Epithelial cell of esophagus (primary cell): ENCODE results near the gene MYLK4.

Experiments
- DNase-seq: peaks from one replicate; pipeline ENCODE4 v3.0.0; 2010; ENCODE audit warnings: low read depth
- H3K4me3 ChIP-seq: 2 replicates; pipeline ENCODE4 v1.5.1; 2011; ENCODE audit warnings: mild to moderate bottlenecking, low read length, control low read depth
- TF ChIP-seq, protein P1 (sequence below): IDR thresholded peaks from 2 replicates; pipeline ENCODE4 v1.5.1; 2011; ENCODE audit warnings: low read depth, mild to moderate bottlenecking, low read length, control low read depth, inconsistent platforms; ENCODE audit not compliant: insufficient read depth; ENCODE audit errors: missing control alignments

Gene MYLK4

DNA sequence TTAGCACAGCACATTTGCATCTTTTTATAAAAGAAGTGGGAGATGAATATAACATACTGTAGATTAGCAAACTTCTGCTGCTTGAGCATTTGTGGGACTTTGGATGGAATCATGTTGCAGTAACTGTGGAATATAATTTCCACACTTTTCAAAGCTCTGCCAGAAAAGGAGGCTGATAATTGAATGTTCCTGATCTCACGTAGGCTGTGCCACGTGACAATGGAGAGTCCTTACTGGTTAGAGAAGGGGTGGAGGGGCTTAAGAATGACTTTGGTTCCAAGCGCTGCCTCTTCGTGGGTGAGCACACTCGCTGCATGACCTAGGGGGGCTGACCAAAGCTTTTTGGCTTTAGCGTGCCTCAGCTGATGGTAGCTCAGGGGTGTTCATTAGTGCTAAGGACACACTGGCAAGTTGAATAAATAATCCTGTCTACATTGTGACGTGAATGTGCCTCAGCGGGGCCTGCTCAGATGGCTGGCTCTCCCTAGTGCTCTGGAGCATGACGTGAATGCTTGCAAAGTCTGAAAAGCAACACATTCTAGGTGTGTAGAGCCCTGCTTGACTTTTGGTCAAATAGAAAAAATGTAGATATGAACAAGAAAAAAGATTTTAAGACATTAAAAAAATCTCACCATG lies 29.5 kb upstream of the MYLK4 start:
- no peak overlapping the region for H3K4me3 ChIP-seq
- no peak for DNase-seq
- TF ChIP-seq, protein P1, sequence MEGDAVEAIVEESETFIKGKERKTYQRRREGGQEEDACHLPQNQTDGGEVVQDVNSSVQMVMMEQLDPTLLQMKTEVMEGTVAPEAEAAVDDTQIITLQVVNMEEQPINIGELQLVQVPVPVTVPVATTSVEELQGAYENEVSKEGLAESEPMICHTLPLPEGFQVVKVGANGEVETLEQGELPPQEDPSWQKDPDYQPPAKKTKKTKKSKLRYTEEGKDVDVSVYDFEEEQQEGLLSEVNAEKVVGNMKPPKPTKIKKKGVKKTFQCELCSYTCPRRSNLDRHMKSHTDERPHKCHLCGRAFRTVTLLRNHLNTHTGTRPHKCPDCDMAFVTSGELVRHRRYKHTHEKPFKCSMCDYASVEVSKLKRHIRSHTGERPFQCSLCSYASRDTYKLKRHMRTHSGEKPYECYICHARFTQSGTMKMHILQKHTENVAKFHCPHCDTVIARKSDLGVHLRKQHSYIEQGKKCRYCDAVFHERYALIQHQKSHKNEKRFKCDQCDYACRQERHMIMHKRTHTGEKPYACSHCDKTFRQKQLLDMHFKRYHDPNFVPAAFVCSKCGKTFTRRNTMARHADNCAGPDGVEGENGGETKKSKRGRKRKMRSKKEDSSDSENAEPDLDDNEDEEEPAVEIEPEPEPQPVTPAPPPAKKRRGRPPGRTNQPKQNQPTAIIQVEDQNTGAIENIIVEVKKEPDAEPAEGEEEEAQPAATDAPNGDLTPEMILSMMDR = no peak

DNA sequence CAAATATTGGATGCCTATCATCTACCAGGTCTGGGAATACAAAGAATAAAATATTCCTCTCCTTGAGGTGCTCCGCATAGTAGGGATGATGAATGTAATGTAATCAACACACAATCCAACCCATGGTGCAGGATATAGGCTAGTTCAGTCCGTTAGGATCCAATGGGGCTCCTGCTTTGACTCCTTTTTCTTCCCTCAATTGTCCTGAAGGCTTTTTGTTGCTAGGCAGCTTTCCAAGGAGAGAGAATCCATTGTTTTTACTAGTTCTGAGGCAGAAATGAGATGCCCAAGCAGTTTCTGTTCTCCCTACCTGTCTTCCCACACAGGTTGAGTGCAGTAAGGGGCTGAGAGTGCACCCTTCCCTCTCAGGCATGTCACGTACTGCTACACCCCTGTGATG lies 26.5 kb upstream of the MYLK4 start:
- no peak overlapping the region for H3K4me3 ChIP-seq
- TF ChIP-seq, protein P1 = no peak
- DNase-seq = no peak

DNA sequence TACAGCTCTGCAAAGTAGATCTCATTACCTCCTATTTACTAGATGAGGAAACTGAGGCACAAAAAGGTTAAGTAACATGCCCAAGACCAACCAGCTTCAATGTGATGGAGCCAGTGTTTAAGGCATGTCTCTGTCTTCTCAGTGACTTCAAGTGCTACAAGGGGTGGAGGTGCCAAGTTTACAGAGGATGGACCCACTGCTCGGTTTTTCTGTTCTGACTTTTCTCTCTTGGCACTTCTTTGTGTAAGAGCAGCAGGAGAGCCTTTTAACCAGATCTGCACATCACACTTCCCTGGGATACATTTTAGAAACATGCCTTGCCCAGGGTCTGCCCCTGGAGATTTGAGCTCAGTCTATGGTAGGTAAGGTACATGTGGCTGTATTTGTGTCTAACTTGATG lies 24.3 kb upstream of the MYLK4 start:
- DNase-seq = no peak
- TF ChIP-seq, protein P1 = no peak
- no peak overlapping the region for H3K4me3 ChIP-seq

DNA sequence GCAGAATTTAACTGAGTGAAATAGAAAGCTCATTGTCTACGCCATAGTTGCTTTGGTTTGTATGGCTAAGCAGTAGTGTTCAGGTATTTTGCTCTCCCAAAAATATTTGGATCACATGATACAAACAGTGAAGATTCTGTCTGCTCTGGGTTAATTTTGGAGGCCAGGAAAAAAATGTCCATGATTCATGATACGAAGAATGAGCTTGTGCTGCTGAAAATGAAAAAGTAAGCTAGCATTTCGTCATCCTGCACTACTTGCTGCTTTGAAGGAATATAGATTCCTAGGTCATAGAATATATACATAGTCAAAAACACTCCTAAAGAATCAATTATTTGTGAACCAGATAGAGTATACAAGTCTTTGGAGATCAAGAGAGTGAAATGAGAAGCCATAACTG lies 22.7 kb upstream of the MYLK4 start:
- H3K4me3 ChIP-seq = no peak overlapping the region
- no peak for DNase-seq
- TF ChIP-seq, protein P1 = no peak

DNA sequence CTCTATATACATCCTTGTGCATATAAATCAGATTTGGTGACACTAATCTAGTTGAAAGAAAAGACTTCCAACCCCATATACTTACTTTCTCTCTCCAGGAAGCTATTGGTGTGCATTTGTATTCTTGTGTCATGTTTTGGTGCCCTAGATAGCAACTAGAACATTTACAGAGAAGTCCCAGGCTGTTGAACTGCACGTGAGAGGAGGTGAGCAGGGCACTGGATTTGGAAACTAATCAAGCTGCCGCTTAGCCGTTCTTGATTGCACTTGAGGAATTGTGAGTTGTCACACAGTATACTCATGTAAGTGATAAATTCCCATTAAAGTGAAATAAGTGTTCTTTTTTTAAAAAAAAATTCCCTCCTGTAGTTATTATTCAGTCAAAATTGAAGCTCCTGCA lies 22.1 kb upstream of the MYLK4 start:
- H3K4me3 ChIP-seq = no peak overlapping the region
- TF ChIP-seq, protein P1 = no peak
- no peak for DNase-seq

DNA sequence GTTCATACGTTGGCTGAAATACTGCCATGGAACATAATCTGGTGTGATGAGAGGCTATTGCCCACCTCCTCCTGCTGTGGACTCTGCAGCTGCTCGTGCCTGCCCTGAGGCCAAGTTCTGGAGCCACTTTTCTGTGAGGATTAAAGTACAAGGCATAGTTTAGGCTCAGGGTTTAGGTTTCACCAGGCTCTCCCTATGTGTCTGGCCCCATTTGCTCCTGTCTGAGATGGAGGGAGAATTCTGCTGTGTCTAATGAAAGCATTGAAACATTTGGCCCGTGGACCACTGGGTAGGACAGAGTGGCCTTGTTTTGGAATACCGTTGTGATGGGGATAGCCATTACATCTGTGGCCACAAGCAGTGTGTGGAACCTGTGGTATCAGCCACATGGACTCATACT lies 20.4 kb upstream of the MYLK4 start:
- no peak overlapping the region for H3K4me3 ChIP-seq
- no peak for DNase-seq
- TF ChIP-seq, protein P1 = no peak

DNA sequence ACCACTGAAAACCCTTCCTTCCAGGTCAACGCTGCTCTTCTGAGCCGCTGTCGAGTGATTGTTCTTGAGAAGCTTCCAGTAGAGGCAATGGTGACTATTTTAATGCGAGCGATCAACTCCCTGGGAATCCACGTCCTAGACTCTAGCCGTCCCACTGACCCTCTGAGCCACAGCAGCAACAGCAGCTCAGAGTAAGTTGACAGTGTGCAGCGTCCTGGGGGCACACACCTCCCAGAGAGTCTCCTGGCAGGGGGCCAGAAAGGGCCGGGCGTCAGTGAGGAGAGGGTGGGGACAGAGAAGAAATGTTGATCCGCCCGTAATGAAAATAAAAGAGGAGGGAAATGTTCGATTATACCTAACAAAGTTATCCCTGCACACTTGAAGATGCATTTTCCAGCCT lies 19.4 kb upstream of the MYLK4 start:
- TF ChIP-seq, protein P1 = no peak
- no peak for DNase-seq
- H3K4me3 ChIP-seq = no peak overlapping the region
